RCC 7860 (cell line): ENCODE data around the gene LAIR1.

Experiments
- DNase-seq: peaks from one replicate; pipeline ENCODE4 v3.0.0-alpha.2; 2015; ENCODE audit warnings: low spot score
- FAIRE-seq: peaks from 2 replicates; lab custom pipeline; 2012; peaks lifted over from hg19 to GRCh38; lab: Jason Lieb, UNC

LAIR1 gene

DNA sequence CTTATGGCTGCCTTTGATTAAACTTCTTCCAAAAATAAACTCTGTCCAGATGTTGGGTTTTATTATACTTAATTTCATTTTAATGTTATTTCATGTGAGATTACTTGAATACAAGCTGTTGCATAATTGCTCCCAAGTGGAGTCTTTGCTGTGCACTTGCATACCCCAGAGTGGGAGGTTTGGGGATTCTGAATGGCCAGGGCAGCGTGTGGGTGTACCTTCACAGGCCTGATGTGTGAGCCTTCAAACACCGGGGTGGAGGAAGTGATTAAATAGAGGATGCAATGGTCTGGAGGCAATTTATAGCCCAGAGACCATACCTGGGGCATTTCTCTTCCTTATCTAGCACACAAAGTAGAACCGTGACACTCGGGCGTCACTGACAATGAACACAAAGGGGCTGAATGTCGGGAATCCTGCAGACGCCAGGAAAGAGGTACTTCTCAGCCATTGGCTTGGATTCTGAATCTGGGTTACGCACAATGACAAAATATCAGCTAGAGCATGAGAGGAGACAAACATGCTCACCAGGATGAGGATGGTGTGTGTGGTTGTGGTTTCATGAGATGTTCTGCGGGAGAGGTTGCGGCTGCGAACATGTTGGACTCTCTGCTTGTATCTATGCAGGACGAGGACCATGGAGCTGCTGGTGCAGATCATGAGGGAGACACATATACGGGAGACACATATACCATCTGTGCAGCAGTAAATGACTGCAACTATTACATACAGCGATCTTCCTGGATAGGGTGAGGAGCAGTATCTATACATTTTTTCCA, 44.6 kb downstream of the LAIR1 start:
- no peak for DNase-seq
- FAIRE-seq, result no peak

DNA sequence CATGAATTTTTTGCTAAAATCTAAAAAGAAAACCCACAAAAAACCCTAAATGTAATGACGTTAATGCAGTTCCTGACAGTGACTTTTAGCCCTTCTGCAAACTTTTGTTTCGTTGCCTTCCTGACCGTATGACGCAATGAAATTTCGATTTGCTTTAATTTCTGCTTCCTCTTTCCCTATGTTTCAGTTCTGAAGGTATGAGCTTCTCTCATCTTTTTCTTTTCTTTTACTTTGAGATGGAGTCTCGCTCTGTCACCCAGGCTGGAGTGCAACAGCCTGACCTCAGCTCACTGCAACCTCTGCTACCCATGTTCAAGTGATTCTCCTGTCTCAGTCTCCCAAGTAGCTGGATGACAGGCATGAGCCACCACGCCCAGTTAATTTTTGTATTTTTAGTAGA, 45.7 kb downstream of the LAIR1 start:
- DNase-seq (no peak), FAIRE-seq (no peak)

DNA sequence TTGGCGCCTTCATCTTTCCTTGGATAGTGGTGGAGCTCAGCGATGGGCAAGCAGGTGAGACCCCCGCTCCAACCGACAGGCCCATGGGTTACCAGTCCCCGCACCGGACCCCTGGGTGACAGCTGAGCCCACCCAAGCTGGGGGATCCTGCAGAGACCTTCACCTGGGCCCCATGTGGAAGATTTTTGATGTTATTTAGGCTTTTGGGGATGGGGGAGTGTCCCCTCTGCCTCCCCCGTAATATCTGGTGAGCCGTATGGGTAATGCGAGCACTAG, 46.8 kb downstream of the LAIR1 start:
- DNase-seq (no peak), FAIRE-seq (no peak)

DNA sequence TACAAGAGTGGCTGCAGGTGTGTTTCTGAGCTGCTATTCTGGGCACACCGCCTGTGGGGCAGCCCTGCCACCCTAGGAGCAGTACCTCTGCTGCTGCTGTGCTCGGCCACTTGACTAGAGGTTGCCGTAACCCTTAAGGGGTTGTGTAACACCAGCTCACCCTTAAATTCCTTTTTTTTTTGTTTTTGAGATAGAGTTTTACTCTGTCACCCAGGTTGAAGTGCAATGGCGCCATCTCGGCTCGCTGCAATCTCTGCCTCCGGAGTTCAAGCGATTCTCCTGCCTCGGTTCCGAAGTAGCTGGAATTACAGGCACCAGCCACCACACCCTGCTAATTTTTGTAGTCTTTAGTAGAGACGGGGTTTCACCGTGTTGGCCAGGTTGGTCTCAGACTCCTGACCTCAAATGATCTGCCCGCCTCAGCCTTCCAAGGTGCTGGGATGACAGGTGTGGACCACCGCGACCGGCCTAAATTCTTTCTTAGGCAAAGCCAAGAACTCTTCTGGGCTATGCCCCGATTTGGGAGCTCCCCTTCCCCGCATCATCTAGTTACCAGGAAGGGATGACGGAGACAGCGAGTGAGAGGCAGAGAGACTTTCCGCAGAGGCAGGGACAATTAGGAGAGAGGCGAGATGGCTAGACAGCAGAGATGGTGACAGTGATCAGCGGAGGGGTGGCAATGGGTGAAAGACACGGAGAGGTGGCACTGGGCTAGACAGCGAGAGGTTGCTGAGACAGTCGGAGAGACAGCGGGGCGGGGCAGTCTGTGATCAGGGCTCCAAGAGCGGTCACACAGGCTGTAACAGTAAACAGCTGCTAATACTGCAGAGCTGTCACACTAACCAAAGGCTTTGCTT, 47.4 kb downstream of the LAIR1 start:
- FAIRE-seq (no peak), DNase-seq (no peak)

DNA sequence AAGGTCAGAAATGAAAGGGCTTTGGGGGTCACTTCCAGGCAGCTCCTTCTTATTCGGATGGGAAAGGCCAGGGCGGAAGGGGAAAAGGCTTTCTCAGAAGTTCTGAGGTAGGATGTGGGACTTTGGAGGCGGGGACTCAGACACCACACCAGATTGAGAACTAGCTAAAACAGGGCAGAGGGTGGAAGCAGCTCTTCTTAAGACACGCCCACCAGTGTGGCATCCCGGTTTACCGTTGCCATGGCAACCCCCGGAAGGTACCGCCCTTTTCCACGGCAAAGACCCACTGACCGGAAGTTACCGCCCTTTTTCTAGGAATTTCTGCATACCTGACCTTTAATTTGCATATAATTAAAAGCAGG, 48.0 kb downstream of the LAIR1 start:
- no peak for FAIRE-seq
- DNase-seq, result no peak

DNA sequence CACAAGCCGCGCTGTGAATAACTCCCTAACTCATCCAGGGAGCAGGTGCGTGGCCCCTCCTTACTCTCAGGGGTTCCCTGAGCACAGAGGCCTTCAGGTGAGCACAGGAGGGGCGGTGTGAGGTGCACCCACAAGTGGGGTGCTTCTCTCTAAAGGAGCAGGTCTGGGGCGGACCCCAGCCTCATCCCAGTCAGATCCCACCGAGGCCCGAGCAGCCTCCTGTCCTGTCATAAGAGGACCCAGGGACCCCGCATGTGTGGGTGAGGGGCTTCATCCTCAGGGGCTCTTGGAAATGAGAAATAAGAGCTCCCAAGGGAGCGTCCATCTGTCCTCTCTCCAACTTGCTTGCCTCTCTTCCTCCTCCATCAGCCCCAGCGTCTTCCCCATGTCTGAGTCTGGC, 48.8 kb downstream of the LAIR1 start:
- DNase-seq (no peak), FAIRE-seq (no peak)

DNA sequence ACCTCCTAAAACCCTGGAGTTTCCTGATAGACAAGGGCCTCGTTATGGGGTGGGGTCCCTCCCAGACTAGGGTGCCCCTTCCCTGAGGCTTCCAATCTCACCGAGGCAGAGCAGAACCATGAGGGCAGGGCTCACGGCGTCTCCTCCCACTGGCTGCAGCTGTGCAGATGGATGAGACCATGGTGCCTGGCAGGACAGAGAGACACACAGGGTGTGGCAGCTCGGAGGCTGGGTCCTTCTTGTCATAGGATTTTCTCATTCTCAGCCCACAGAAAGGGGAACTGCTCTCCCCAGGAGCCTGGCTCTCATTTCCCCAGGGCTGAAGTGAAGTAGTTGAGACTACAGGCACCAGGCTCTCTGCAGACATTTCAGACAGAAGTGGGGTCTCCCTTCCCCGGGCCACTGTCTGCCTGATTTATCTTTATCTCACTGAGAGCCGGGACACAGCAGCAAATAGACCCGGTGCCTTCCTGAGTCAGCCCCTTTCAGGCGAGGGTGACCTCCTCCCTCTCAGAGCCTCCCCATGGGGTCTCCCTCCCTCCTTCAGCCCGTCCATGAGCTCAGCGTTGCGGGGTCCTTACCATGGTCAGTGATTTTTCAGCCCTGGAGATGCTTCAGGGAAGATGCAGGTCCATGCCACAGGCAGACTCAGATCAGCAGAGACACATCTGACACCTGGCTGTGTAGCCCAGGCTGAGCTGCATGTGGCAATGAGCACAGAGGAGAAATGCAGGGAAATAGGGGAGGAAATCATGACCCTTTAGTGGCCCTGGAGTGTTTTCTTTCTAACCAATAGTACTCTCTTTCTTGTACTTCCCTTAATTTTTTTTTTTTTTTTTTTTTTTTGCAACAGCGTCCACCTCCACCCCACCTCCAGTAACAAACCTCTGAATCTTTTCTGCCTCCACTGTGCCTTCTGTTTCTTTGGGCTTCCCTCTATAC, 52.0 kb downstream of the LAIR1 start, which contains the start of gene LILRA5:
LILRA5 (minus strand) TSS at position 731 of the 942 bp plus-strand sequence; CDS start at position 584, 147 bp downstream.
- FAIRE-seq (no peak), DNase-seq (no peak)

DNA sequence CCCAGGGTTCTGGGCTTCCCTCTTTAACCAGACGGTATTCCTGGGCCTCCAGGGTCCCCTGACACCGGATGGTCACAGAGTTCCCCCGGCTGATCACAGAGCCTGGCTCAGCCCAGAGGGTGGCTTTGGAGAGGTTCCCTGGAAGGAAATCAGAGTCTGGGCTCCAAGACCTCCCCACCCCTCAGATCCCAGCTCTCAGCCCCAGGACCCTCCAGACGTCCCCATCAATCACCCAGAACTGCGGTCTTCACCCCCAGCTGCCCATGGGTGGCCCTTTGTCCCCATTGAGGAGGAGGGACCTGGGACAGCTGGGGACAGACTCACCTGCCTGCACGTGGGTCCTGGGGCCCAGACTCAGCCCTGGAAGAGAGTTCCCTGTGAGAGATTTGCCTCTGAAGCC, 52.7 kb downstream of the LAIR1 start:
- FAIRE-seq (no peak), DNase-seq (no peak)

DNA sequence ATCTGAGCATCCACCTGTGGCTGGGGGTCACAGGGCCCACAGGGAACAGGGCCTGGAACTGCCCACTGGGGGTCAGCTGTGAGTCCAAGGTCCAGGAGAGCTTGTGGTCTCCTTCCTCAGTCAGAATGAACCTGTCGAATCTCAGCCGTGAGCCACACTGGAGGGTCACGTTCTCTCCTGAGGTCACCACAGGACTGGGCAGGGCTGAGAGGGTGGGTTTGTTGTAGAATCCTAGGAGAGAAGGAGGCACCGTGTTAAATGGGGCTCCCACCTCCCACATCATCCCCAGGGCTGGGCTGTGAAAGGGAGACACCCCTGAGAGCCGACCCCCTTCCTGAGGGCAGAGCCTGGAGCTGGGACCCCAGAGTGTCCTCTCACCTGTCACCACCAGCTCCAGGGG, 53.2 kb downstream of the LAIR1 start:
- DNase-seq (no peak), FAIRE-seq (no peak)

DNA sequence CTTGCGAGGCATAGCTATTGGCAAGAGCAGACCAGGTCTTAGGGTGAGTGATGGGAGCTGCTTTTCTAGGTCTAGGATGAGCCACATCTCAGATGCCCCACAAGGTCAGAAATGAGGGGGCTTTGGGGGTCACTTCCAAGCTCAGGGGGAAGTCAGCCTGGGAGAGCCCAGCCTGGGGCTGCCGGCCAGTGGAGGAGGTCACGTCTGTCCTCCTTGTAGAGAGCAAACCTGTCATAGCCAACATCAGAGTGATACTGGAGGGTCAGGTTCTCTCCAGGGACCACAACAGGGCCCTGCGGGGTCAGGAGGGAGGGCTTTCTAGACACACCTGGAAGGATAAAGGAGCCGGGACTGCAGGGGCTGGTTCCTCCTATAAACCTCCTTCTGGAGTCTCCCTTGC, 54.2 kb downstream of the LAIR1 start:
- no peak for FAIRE-seq
- DNase-seq, result no peak

DNA sequence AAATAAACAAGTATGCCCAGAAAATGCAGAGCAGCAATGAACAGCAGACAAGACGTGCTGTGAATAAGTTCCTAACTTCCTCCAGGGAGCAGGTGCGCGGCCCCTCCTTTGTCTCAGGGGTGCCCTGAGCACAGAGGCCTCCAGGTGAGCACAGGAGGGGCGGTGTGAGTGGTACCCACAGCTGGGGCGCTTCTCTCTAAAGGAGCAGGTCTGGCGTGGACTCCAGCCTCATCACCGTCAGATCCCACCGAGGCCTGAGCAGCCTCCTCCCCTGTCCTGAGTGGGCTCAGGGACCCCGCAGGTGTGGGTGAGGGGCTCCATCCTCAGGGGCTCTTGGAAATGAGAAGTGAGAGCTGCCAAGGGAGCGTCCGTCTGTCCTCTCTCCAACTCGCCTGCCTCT, 54.9 kb downstream of the LAIR1 start:
- no peak for FAIRE-seq
- DNase-seq, result no peak

DNA sequence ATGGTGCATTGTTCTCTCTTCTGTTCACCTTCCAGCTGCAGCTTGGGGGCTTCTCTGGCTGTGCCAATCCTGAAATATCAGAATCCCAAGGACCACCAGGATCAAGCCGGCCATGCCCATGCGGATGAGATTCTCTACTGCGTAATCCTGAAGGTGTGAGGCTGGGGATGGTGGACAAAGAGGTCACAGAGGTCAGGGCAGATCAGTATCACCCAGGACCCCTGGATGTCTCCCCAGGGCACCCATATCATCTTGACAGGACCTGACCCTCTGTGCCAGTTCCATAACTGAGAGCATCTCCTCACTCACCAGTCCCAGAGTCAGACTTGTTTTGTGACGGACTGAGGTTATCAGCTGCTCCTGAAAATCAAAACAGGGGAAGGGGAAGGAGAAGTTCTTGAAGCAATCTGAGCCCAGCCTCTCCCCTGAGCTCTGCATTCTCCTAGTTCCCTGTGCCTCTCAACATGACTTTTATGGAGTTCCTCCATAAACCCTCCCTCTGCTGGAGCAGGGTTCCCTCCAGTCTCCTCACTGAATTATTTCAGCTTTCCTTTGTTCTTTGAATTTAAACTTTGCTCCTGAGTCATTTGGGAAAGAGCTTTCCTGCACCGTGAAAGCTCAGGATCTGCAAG, 57.2 kb downstream of the LAIR1 start:
- no peak for DNase-seq
- no peak for FAIRE-seq

DNA sequence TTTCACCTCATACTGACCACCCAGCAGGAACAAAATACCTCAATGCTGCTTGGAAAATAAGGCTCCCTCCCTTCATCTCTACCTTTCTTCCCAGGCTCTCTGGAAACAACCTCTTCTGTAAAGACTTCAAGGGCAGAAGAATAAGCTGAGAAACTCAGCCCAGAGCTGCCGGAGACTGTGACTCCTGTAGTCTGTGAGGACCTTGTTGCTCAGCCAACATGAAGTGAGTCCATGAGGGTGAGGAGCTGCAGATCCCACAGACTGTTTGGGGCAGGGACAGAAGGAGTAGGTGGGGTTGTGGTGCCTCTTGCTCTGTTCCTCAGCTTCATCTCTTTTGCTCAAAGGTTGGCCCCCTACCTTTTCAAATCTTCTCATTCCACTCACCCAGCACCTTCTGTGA, 59.6 kb downstream of the LAIR1 start:
- no peak for DNase-seq
- FAIRE-seq, result no peak

DNA sequence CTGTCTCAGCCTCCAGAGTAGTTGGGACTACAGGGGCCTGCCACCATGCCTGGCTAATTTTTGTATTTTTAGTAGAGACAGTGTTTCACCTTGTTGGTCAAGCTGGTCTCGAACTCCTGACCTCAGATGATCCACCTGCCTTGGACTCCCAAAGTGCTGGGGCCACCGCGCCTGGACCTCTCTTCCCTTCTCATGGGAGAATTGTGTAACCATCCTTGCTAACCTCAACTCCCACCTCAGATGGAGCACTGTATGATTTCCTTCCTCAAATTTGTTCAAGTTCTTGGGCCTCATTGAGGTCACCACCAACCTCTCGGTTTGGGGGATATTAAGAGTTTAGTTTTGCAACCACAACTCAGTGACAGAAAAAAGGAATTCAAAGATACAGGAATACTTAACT, 62.5 kb downstream of the LAIR1 start:
- FAIRE-seq, result no peak
- DNase-seq, result no peak
